Ascending aorta (tissue), 2 donors: ENCODE data around the gene PARP16. TPM values are rescaled to one million over a fixed set of nuclear protein-coding genes. Genes with fewer than 3 reads are reported as not detected.

Experiments
- DNase-seq, 2 donors: peaks; one replicate each; pipeline ENCODE4 v3.0.0-alpha.2; 2019; ENCODE audit warnings: low spot score in 2 of 2
- H3K27ac ChIP-seq, 2 donors: fragments of 200-600 bp; sonication (generic); one replicate each; pipeline ENCODE4 v1.5.1; 2016 to 2017; ENCODE audit warnings: mild to moderate bottlenecking in 1 of 2
- H3K27me3 ChIP-seq: fragments of 200-600 bp; sonication (generic); one replicate; pipeline ENCODE4 v1.5.1; 2017
- H3K36me3 ChIP-seq, 2 donors: fragments of 200-600 bp; sonication (generic); one replicate each; pipeline ENCODE4 v1.5.1; 2016
- H3K4me1 ChIP-seq, 2 donors: fragments of 200-600 bp; sonication (generic); one replicate each; pipeline ENCODE4 v1.5.1; 2016 to 2017; ENCODE audit warnings: mild to moderate bottlenecking in 1 of 2
- H3K4me3 ChIP-seq, 2 donors: fragments of 200-600 bp; sonication (generic); one replicate each; pipeline ENCODE4 v1.5.1; 2016 to 2017; ENCODE audit warnings: mild to moderate bottlenecking in 1 of 2
- H3K9me3 ChIP-seq, 2 donors: fragments of 200-600 bp; sonication (generic); one replicate each; pipeline ENCODE4 v1.5.1; 2016
- CTCF ChIP-seq, 3 experiments: fragments of 200-600 bp in 2 of 3; fragments of 450-650 bp in 1 of 3; sonication (generic) in 2 of 3; IDR thresholded peaks; one replicate each; pipeline ENCODE4 v1.5.1; 2016 to 2019; ENCODE audit warnings: antibody characterized with exemption in 3 of 3, mild to moderate bottlenecking in 1 of 3, moderate library complexity in 1 of 3
- intact Hi-C: fragments of 100-400 bp; cut with DNase I; formaldehyde crosslinking; loops from one replicate; pipeline ENCODE4 v1.15.1; 2023
- total RNA-seq: library from RNA; depleted of rRNA; stranded (reverse); fragments of >200 nt; gene quantifications from one replicate; pipeline ENCODE4 v1.1.0, GENCODE V29; 2016

PARP16 gene
- total RNA-seq = 2.9 TPM

GRCh38 chr15:65286704-65287519 lies at the start of gene PARP16:
Gene PARP16 (minus strand): TSS chr15:65286883. CDS start chr15:65286426, 457 bp downstream.
- intact Hi-C loops = loop anchor here (1.0 to 10.0 kb wide), 4 partner anchors 8 to 442 kb away; partner anchors contain the start of genes CLPX, INTS14 and PLEKHO2
- Histone ChIP-seq H3K4me3 (peak within 1 kb of the TSS; percentile 85 to 95), H3K9me3 (no peaks in the 10 kb centered on the region), H3K27me3 (no peaks in the 10 kb centered on the region), H3K27ac (peak within 1 kb of the TSS; percentile 87 to 92), H3K4me1 (peaks cover 0 to 19% of the 10 kb centered on the region in 2 donors), H3K36me3 (no peaks in the 10 kb centered on the region)
- TF ChIP-seq CTCF (IDR thresholded peaks at IDR 0.05) = peak; percentile 33 to 62 (median 52)
- DNase-seq = peak; percentile 76 to 95

GRCh38 chr15:65335278-65336055 lies 48.8 kb upstream of the PARP16 start:
- H3K9me3 ChIP-seq = no peaks in the 10 kb centered on the region
- intact Hi-C loops = no loop called here
- no peak overlapping the region for H3K4me3 ChIP-seq
- H3K36me3 ChIP-seq = no peaks in the 10 kb centered on the region
- no peak overlapping the region for H3K27ac ChIP-seq
- DNase-seq = no peak
- no peak for TF ChIP-seq CTCF (IDR thresholded peaks at IDR 0.05)
- no peaks in the 10 kb centered on the region for H3K4me1 ChIP-seq
- no peaks in the 10 kb centered on the region for H3K27me3 ChIP-seq

GRCh38 chr15:65334586-65335231 lies 48.0 kb upstream of the PARP16 start:
- no peaks in the 10 kb centered on the region for H3K9me3 ChIP-seq
- H3K4me3 ChIP-seq = no peak overlapping the region
- TF ChIP-seq CTCF (IDR thresholded peaks at IDR 0.05) = no peak
- no peak overlapping the region for H3K27ac ChIP-seq
- no peaks in the 10 kb centered on the region for H3K36me3 ChIP-seq
- H3K27me3 ChIP-seq = no peaks in the 10 kb centered on the region
- intact Hi-C loops = no loop called here
- H3K4me1 ChIP-seq = no peaks in the 10 kb centered on the region
- DNase-seq = no peak

- DNase-seq = no peak
- intact Hi-C loops = no loop called here
- Histone ChIP-seq H3K36me3 (no peaks in the 10 kb centered on the region), H3K4me1 (no peaks in the 10 kb centered on the region), H3K9me3 (no peaks in the 10 kb centered on the region), H3K27me3 (no peaks in the 10 kb centered on the region), H3K27ac (no peak overlapping the region), H3K4me3 (no peak overlapping the region)
- no peak for TF ChIP-seq CTCF (IDR thresholded peaks at IDR 0.05)
Observed at GRCh38 chr15:65333856-65334255, 47.2 kb upstream of the PARP16 start.

GRCh38 chr15:65333148-65333820 lies 46.6 kb upstream of the PARP16 start:
- Histone ChIP-seq H3K27ac (no peak overlapping the region), H3K4me3 (no peak overlapping the region), H3K4me1 (no peaks in the 10 kb centered on the region), H3K27me3 (no peaks in the 10 kb centered on the region), H3K36me3 (no peaks in the 10 kb centered on the region), H3K9me3 (no peaks in the 10 kb centered on the region)
- no peak for TF ChIP-seq CTCF (IDR thresholded peaks at IDR 0.05)
- intact Hi-C loops = no loop called here
- DNase-seq = no peak
